HEK293 (cell line): ENCODE results near the gene IL9.

Source experiments
- CTCF ChIA-PET: fragments of 350-600 bp; formaldehyde crosslinking; extraction: SDS; loops from one replicate; lab custom pipeline; 2021; ENCODE audit warnings: antibody characterized with exemption; lab: Yijun Ruan, JAX
- POLR2A ChIA-PET: fragments of 300-600 bp; formaldehyde crosslinking; extraction: SDS; loops from one replicate; lab custom pipeline; 2020; ENCODE audit warnings: antibody characterized with exemption, inconsistent platforms; lab: Yijun Ruan, JAX
- H3K27ac ChIP-seq: fragments of 200-500 bp; sonication (Bioruptor generic); 2 replicates; pipeline ENCODE4 v1.5.1; 2014; ENCODE audit warnings: low read depth, low read length, control low read depth, inconsistent platforms; ENCODE audit errors: extremely low read depth
- H3K36me3 ChIP-seq, 2 experiments: fragments of 200-500 bp in 1 of 2; sonication (Bioruptor generic) in 1 of 2; 1 replicate in 1 of 2; 2 replicates in 1 of 2; pipeline ENCODE4 v1.5.1; 2014 to 2017; ENCODE audit warnings: inconsistent platforms in 2 of 2, low read length in 2 of 2; ENCODE audit not compliant: control insufficient read depth in 2 of 2, insufficient read depth in 1 of 2
- H3K4me1 ChIP-seq: fragments of 200-500 bp; sonication (Bioruptor generic); 2 replicates; pipeline ENCODE4 v1.5.1; 2014; ENCODE audit warnings: mild to moderate bottlenecking, low read length, inconsistent platforms; ENCODE audit not compliant: control insufficient read depth, insufficient read depth
- H3K4me3 ChIP-seq: 2 replicates; pipeline ENCODE4 v1.5.1; 2011; ENCODE audit warnings: low read depth, mild to moderate bottlenecking, control low read depth, low read length, moderate library complexity
- H3K9me3 ChIP-seq: fragments of 200-500 bp; sonication (Bioruptor generic); 2 replicates; pipeline ENCODE4 v1.5.1; 2014; ENCODE audit warnings: low read depth, low read length, inconsistent platforms; ENCODE audit not compliant: control insufficient read depth, insufficient read depth
- GLIS1 ChIP-seq: fragments of 450-650 bp; formaldehyde crosslinking; IDR thresholded peaks from 2 replicates; pipeline ENCODE4 v1.5.1; 2016; ENCODE audit warnings: missing biosample characterization, missing genetic modification characterization
- IKZF3 ChIP-seq: fragments of 450-650 bp; IDR thresholded peaks from 2 replicates; pipeline ENCODE4 v1.5.0; 2018; ENCODE audit warnings: missing biosample characterization, mild to moderate bottlenecking, missing genetic modification characterization, moderate library complexity
- PATZ1 ChIP-seq: fragments of 450-650 bp; formaldehyde crosslinking; IDR thresholded peaks from 2 replicates; pipeline ENCODE4 v1.5.1; 2016; ENCODE audit warnings: missing biosample characterization, missing genetic modification characterization
- PRDM2 ChIP-seq: fragments of 450-650 bp; formaldehyde crosslinking; IDR thresholded peaks from 2 replicates; pipeline ENCODE4 v1.5.1; 2016; ENCODE audit warnings: missing biosample characterization, missing genetic modification characterization, borderline replicate concordance
- PRDM4 ChIP-seq: fragments of 450-650 bp; formaldehyde crosslinking; IDR thresholded peaks from 2 replicates; pipeline ENCODE4 v1.5.1; 2017; ENCODE audit warnings: missing biosample characterization, missing genetic modification characterization
- SP2 ChIP-seq: fragments of 450-650 bp; formaldehyde crosslinking; IDR thresholded peaks from 2 replicates; pipeline ENCODE4 v1.5.1; 2016; ENCODE audit warnings: missing biosample characterization, missing genetic modification characterization
- ZBTB8A ChIP-seq: fragments of 450-650 bp; formaldehyde crosslinking; IDR thresholded peaks from 2 replicates; pipeline ENCODE4 v1.5.1; 2016; ENCODE audit warnings: missing biosample characterization, missing genetic modification characterization
- ZEB2 ChIP-seq: fragments of 450-650 bp; formaldehyde crosslinking; IDR thresholded peaks from 2 replicates; pipeline ENCODE4 v1.5.1; 2016; ENCODE audit warnings: missing biosample characterization, missing genetic modification characterization
- ZFP41 ChIP-seq: fragments of 450-650 bp; formaldehyde crosslinking; IDR thresholded peaks from 2 replicates; pipeline ENCODE4 v1.5.1; 2016; ENCODE audit warnings: missing biosample characterization, missing genetic modification characterization, borderline replicate concordance
- ZNF174 ChIP-seq: fragments of 450-650 bp; formaldehyde crosslinking; IDR thresholded peaks from 2 replicates; pipeline ENCODE4 v1.5.0; 2017; ENCODE audit warnings: missing biosample characterization, mild to moderate bottlenecking, missing genetic modification characterization
- ZNF223 ChIP-seq: fragments of 450-650 bp; formaldehyde crosslinking; IDR thresholded peaks from 2 replicates; pipeline ENCODE4 v1.5.1; 2016; ENCODE audit warnings: missing biosample characterization, missing genetic modification characterization
- ZNF473 ChIP-seq: fragments of 450-650 bp; formaldehyde crosslinking; IDR thresholded peaks from 2 replicates; pipeline ENCODE4 v1.5.1; 2017; ENCODE audit warnings: missing biosample characterization, missing genetic modification characterization
- ZNF48 ChIP-seq: fragments of 450-650 bp; formaldehyde crosslinking; IDR thresholded peaks from 2 replicates; pipeline ENCODE4 v1.5.1; 2016; ENCODE audit warnings: missing biosample characterization, missing genetic modification characterization
- ZNF521 ChIP-seq: fragments of 450-650 bp; formaldehyde crosslinking; IDR thresholded peaks from 2 replicates; pipeline ENCODE4 v1.5.1; 2017; ENCODE audit warnings: missing biosample characterization, mild to moderate bottlenecking, missing genetic modification characterization
- ZNF529 ChIP-seq: fragments of 450-650 bp; formaldehyde crosslinking; IDR thresholded peaks from 2 replicates; pipeline ENCODE4 v1.5.1; 2017; ENCODE audit warnings: missing genetic modification characterization, missing biosample characterization; ENCODE audit not compliant: insufficient replicate concordance
- ZNF548 ChIP-seq: fragments of 450-650 bp; formaldehyde crosslinking; IDR thresholded peaks from 2 replicates; pipeline ENCODE4 v1.5.1; 2016; ENCODE audit warnings: missing biosample characterization, missing genetic modification characterization
- ZNF645 ChIP-seq: fragments of 450-650 bp; formaldehyde crosslinking; IDR thresholded peaks from 2 replicates; pipeline ENCODE4; 2016; ENCODE audit warnings: missing biosample characterization, missing genetic modification characterization
- ZNF664 ChIP-seq: fragments of 450-650 bp; formaldehyde crosslinking; IDR thresholded peaks from 2 replicates; pipeline ENCODE4 v1.5.1; 2016; ENCODE audit warnings: missing biosample characterization, missing genetic modification characterization
- ZNF670 ChIP-seq: fragments of 450-650 bp; formaldehyde crosslinking; IDR thresholded peaks from 2 replicates; pipeline ENCODE4 v1.5.1; 2016; ENCODE audit warnings: missing biosample characterization, missing genetic modification characterization, low read depth
- ZNF768 ChIP-seq: fragments of 450-650 bp; formaldehyde crosslinking; IDR thresholded peaks from 2 replicates; pipeline ENCODE4 v1.5.1; 2018; ENCODE audit warnings: missing biosample characterization, mild to moderate bottlenecking, missing genetic modification characterization
- ZSCAN30 ChIP-seq: fragments of 450-650 bp; IDR thresholded peaks from 2 replicates; pipeline ENCODE4 v1.5.1; 2018; ENCODE audit warnings: missing biosample characterization, mild to moderate bottlenecking, missing genetic modification characterization, moderate library complexity
- ZSCAN4 ChIP-seq: fragments of 450-650 bp; formaldehyde crosslinking; IDR thresholded peaks from 2 replicates; pipeline ENCODE4 v1.5.1; 2017; ENCODE audit warnings: missing biosample characterization, missing genetic modification characterization

IL9 gene

GRCh38 chr5:135941711-135942110 is 46.1 kb upstream of the IL9 start (continued):
- no peak for TF ChIP-seq PRDM4 (tag by site-specific recombination)
- no peak for TF ChIP-seq PATZ1 (tag by site-specific recombination)
- no peak for TF ChIP-seq ZNF664 (tag by site-specific recombination)
- no peak for TF ChIP-seq ZNF529 (tag by site-specific recombination)
- TF ChIP-seq ZSCAN30 (tag by site-specific recombination), result no peak
- no peak for TF ChIP-seq ZNF223 (tag by site-specific recombination)

- Histone ChIP-seq H3K27ac (no peak overlapping the region), H3K9me3 (no peaks in the 10 kb centered on the region), H3K4me1 (no peaks in the 10 kb centered on the region), H3K4me3 (no peak overlapping the region), H3K36me3 (peaks cover 3 to 16% of the 10 kb centered on the region in 2 experiments; a peak in 2 of 3 replicates)
- TF ChIP-seq ZFP41 (tag by site-specific recombination) (no peak), IKZF3 (tag by site-specific recombination) (no peak), ZSCAN4 (tag by site-specific recombination) (no peak), ZNF768 (no peak), ZNF174 (tag by site-specific recombination) (no peak), ZNF548 (tag by site-specific recombination) (no peak), ZNF473 (tag by site-specific recombination) (no peak), PRDM2 (tag by site-specific recombination) (no peak), ZNF48 (no peak), ZNF645 (tag by site-specific recombination) (no peak), ZNF670 (no peak), ZEB2 (no peak), ZNF521 (no peak), ZBTB8A (tag by site-specific recombination) (no peak), SP2 (tag by site-specific recombination) (no peak), GLIS1 (tag by site-specific recombination) (no peak)
- ChIA-PET POLR2A (interaction anchor here (0.6 kb wide), 1 partner anchor 371 kb away, joined by 4 read pairs; no protein-coding TSS in a partner anchor), CTCF (interaction anchor here (0.5 to 1.8 kb wide), 8 partner anchors 10 to 296 kb away, joined by 3 to 7 read pairs (median 4); no protein-coding TSS in a partner anchor)
Measured at GRCh38 chr5:135937245-135937911, 41.7 kb upstream of the IL9 start.
